ENCODE results near the gene NMUR1. TPM values are rescaled to one million over a fixed set of nuclear protein-coding genes. Genes with fewer than 3 reads are reported as not detected.
A peak's percentile ranks its signal among the peaks of the same experiment; 100 is the strongest.

Gene NMUR1
- total RNA-seq, 2 donors from 2014 or later, result 0.30 to 0.45 TPM

GRCh38 chr2:231515603-231516002 lies 14.6 kb downstream of the NMUR1 start:
- no peak for DNase-seq
- Histone ChIP-seq H3K27me3 (no peaks in the 10 kb centered on the region), H3K9me3 (no peaks in the 10 kb centered on the region), H3K4me1 (no peaks in the 10 kb centered on the region), H3K4me3 (no peak overlapping the region), H3K27ac (no peak overlapping the region), H3K9ac (ENCODE audit: low read depth in 2 of 2, low read length in 2 of 2) (no peak overlapping the region), H3K36me3 (no peaks in the 10 kb centered on the region)
- intact Hi-C loops (cut with DNase I), result loop anchor here (5.0 kb wide), 1 partner anchor 87 kb away; no protein-coding TSS in a partner anchor
- TF ChIP-seq CTCF (IDR thresholded peaks at IDR 0.05), result no peak

DNA sequence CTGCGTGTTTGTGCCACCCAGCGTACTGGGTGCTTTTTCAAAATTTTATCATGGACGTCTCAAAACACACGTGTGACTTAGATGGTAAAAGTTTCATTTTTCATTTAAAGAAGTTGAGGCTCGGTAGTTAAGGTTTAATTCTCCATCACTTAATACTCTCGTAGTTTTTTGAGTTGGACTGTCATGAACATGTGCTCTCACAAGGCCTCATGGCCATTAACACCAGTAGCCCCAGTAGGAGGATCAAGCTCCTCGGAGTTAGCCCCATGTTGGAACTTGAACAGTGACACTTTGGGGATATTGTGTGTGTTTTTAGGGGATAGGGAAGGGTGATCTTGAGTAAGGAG lies 15.3 kb downstream of the NMUR1 start:
- H3K4me1 ChIP-seq, result no peaks in the 10 kb centered on the region
- no peaks in the 10 kb centered on the region for H3K27me3 ChIP-seq
- H3K9ac ChIP-seq (ENCODE audit: low read depth in 2 of 2, low read length in 2 of 2), result peak overlapping the region; percentile 83 to 87
- intact Hi-C loops (cut with DNase I), result loop anchor here (5.0 kb wide), 1 partner anchor 87 kb away; no protein-coding TSS in a partner anchor
- H3K36me3 ChIP-seq, result no peaks in the 10 kb centered on the region
- no peak for DNase-seq
- peak overlapping the region; percentile 48 for H3K27ac ChIP-seq
- TF ChIP-seq CTCF (IDR thresholded peaks at IDR 0.05), result no peak
- no peaks in the 10 kb centered on the region for H3K9me3 ChIP-seq
- H3K4me3 ChIP-seq, result peak overlapping the region; percentile 49

GRCh38 chr2:231514225-231514950 lies 15.9 kb downstream of the NMUR1 start:
- peak overlapping the region; percentile 66 for H3K27ac ChIP-seq
- peak overlapping the region; percentile 83 to 87 for H3K9ac ChIP-seq (ENCODE audit: low read depth in 2 of 2, low read length in 2 of 2)
- H3K9me3 ChIP-seq, result no peaks in the 10 kb centered on the region
- peak; percentile 98 for DNase-seq
- intact Hi-C loops (cut with DNase I), result no loop called here
- no peaks in the 10 kb centered on the region for H3K36me3 ChIP-seq
- no peak for TF ChIP-seq CTCF (IDR thresholded peaks at IDR 0.05)
- H3K4me3 ChIP-seq, result peak overlapping the region; percentile 49
- H3K4me1 ChIP-seq, result no peaks in the 10 kb centered on the region
- H3K27me3 ChIP-seq, result no peaks in the 10 kb centered on the region

DNA sequence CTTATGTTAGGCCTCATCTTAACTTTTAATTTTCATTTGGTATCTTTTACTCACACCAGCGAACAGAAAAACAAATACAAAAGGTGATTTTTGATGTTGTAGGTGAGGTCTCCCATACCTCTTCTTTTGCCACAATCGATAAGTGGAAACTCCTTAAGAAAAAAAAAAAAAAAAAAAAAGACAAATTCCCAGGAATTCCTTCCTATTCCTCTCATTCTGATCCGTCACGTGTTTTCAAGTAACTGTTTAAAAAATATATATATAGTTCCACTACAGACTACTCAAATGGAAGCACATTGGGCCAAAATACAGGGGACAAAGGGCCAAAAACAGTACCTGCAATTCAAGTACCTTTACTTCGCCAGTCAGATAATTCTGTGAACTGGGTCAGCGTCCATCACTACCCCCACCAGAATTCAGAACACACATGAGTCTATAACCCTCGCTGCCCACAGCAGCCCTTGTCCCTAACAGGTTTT lies 16.5 kb downstream of the NMUR1 start:
- H3K4me3 ChIP-seq, result peak overlapping the region; percentile 49
- no peak for DNase-seq
- H3K4me1 ChIP-seq, result no peaks in the 10 kb centered on the region
- peak overlapping the region; percentile 66 for H3K27ac ChIP-seq
- H3K9me3 ChIP-seq, result no peaks in the 10 kb centered on the region
- no peak for TF ChIP-seq CTCF (IDR thresholded peaks at IDR 0.05)
- no peaks in the 10 kb centered on the region for H3K36me3 ChIP-seq
- intact Hi-C loops (cut with DNase I), result no loop called here
- H3K9ac ChIP-seq (ENCODE audit: low read depth in 2 of 2, low read length in 2 of 2), result peak overlapping the region; percentile 61 to 70
- no peaks in the 10 kb centered on the region for H3K27me3 ChIP-seq

- TF ChIP-seq CTCF (IDR thresholded peaks at IDR 0.05), result no peak
- Histone ChIP-seq H3K9me3 (no peaks in the 10 kb centered on the region), H3K4me1 (no peaks in the 10 kb centered on the region), H3K36me3 (no peaks in the 10 kb centered on the region), H3K27ac (no peak overlapping the region), H3K4me3 (no peak overlapping the region), H3K27me3 (no peaks in the 10 kb centered on the region), H3K9ac (ENCODE audit: low read depth in 2 of 2, low read length in 2 of 2) (no peak overlapping the region)
- no peak for DNase-seq
- intact Hi-C loops (cut with DNase I), result no loop called here
Measured at GRCh38 chr2:231512222-231512621, 18.0 kb downstream of the NMUR1 start.
